Measurements from ENCODE around the gene ADPRHL1. TPM values are rescaled to one million over a fixed set of nuclear protein-coding genes. Genes with fewer than 3 reads are reported as not detected.

Gene ADPRHL1
- total RNA-seq, 4 donors from 2014 or later, result 3.9 to 15.2 (median 5.8) TPM; not detected in 1

DNA sequence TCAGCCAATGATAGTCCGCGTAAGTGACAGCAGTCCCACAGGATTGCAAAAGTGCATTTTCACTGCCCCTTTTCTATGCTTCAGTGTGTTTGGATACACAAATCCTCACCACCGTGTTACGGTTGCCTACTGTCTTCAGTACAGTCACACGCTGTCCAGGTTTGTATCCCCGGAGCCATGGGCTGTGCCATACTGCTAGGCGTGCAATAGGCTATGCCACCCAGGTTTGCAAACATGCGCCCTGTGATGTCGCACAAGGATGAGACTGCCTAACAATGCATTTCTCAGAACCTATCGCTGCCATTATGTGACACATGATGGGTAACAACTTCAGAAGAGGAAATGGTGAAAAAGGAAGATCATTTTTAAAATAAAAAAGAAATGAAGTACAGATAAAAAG, 16.8 kb upstream of the ADPRHL1 start:
- Histone ChIP-seq H3K4me3 (no peak overlapping the region), H3K9me3 (no peaks in the 10 kb centered on the region), H3K36me3 (peaks cover 0 to 35% (median 0%) of the 10 kb centered on the region in 3 donors), H3K27ac (no peak overlapping the region), H3K4me1 (no peaks in the 10 kb centered on the region), H3K27me3 (no peaks in the 10 kb centered on the region)
- TF ChIP-seq, protein P1, sequence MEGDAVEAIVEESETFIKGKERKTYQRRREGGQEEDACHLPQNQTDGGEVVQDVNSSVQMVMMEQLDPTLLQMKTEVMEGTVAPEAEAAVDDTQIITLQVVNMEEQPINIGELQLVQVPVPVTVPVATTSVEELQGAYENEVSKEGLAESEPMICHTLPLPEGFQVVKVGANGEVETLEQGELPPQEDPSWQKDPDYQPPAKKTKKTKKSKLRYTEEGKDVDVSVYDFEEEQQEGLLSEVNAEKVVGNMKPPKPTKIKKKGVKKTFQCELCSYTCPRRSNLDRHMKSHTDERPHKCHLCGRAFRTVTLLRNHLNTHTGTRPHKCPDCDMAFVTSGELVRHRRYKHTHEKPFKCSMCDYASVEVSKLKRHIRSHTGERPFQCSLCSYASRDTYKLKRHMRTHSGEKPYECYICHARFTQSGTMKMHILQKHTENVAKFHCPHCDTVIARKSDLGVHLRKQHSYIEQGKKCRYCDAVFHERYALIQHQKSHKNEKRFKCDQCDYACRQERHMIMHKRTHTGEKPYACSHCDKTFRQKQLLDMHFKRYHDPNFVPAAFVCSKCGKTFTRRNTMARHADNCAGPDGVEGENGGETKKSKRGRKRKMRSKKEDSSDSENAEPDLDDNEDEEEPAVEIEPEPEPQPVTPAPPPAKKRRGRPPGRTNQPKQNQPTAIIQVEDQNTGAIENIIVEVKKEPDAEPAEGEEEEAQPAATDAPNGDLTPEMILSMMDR (IDR thresholded peaks at IDR 0.05), result no peak
- no peak for TF ChIP-seq POLR2A (IDR thresholded peaks at IDR 0.05)
- DNase-seq, result no peak

GRCh38 chr13:113469582-113469981, 16.3 kb upstream of the ADPRHL1 start:
- H3K4me3 ChIP-seq, result no peak overlapping the region
- H3K36me3 ChIP-seq, result peaks cover 0 to 33% (median 0%) of the 10 kb centered on the region in 3 donors
- H3K27me3 ChIP-seq, result no peaks in the 10 kb centered on the region
- H3K9me3 ChIP-seq, result no peaks in the 10 kb centered on the region
- DNase-seq, result no peak
- H3K4me1 ChIP-seq, result no peaks in the 10 kb centered on the region
- TF ChIP-seq POLR2A (IDR thresholded peaks at IDR 0.05), result no peak
- TF ChIP-seq, protein P1 (IDR thresholded peaks at IDR 0.05), result no peak
- no peak overlapping the region for H3K27ac ChIP-seq

DNA sequence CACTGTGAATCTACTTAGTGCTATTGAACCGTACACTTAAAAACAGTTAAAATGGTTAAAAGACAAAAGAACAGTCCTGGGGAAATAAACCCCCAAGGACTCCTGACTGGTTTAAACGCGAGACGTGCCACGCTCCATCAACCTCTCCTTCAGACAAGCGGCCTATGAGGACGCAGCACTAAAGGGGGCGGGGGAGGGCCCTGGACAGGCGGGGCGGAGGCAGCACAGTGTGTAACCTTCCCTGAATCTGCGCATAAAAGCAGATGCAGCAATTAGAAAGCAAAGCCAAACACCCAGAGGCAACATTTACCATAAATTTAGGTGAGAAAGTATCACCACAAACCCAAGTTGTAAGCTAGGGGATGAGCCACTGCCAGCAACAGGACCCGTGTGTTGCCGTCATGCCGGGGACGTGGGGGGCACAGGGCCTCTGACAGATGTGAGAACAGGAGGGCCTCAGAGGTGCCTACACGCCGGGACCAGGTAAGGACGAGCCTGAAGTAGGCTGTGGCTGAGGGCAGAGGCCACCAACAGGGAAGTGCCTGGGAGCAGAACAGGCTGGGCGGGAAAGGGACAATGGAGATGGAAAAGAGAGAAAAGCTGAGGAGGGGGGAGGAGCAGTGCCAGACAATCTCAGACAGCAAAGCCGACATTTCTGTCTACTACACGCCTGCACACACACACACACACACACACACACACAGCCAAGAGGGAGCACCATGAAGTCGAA, 15.3 kb upstream of the ADPRHL1 start:
- no peak overlapping the region for H3K4me3 ChIP-seq
- H3K27ac ChIP-seq, result no peak overlapping the region
- TF ChIP-seq, protein P1 (IDR thresholded peaks at IDR 0.05), result no peak
- no peak for TF ChIP-seq POLR2A (IDR thresholded peaks at IDR 0.05)
- H3K36me3 ChIP-seq, result peaks cover 0 to 25% (median 0%) of the 10 kb centered on the region in 3 donors
- no peaks in the 10 kb centered on the region for H3K4me1 ChIP-seq
- no peak for DNase-seq
- H3K27me3 ChIP-seq, result no peaks in the 10 kb centered on the region
- no peaks in the 10 kb centered on the region for H3K9me3 ChIP-seq

DNA sequence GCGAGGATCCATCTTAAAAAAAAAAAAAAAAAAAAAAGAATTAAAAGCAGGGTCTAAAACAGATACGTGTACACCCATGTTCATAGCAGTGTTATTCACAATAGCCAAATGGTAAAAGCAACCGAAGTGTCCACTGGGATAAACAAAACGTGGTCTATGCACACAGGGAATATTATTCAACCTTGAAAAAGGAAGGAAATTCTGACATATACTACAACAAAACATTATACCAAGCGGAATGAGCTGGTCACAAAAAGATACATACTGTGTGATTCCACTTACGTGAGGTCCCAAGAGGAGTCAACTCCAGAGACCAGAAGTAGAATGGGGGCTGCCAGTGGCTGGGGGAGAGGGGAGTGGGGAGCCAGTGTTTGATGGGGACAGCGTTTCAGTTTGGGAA, 14.7 kb upstream of the ADPRHL1 start:
- H3K27ac ChIP-seq, result no peak overlapping the region
- no peak for DNase-seq
- H3K4me3 ChIP-seq, result no peak overlapping the region
- no peaks in the 10 kb centered on the region for H3K4me1 ChIP-seq
- no peak for TF ChIP-seq POLR2A (IDR thresholded peaks at IDR 0.05)
- TF ChIP-seq, protein P1 (IDR thresholded peaks at IDR 0.05), result no peak
- H3K27me3 ChIP-seq, result no peaks in the 10 kb centered on the region
- peaks cover 0 to 22% (median 0%) of the 10 kb centered on the region in 3 donors for H3K36me3 ChIP-seq
- no peaks in the 10 kb centered on the region for H3K9me3 ChIP-seq

DNA sequence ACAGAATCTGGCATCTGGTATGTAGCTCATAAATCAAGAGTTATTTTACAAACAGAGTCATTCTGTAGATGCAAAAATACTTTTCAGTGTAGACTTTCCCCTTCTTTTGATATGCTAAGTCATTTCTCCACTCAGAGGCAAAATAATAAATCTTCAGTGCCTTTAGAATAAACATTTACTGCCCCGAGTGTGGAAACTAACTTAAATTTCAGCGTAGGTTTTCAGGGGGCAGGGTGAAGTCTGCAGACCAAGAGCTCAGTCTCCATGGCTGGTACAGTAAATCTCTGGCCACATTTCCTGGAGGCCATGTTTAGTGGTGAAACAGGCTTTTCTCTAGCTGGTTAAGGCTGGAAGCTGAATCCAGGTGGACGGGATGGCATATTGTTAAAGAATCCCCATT, 13.1 kb upstream of the ADPRHL1 start:
- no peak for DNase-seq
- Histone ChIP-seq H3K4me3 (no peak overlapping the region), H3K9me3 (no peaks in the 10 kb centered on the region), H3K36me3 (peaks cover 0 to 17% (median 0%) of the 10 kb centered on the region in 3 donors), H3K27ac (no peak overlapping the region), H3K27me3 (no peaks in the 10 kb centered on the region), H3K4me1 (no peaks in the 10 kb centered on the region)
- no peak for TF ChIP-seq POLR2A (IDR thresholded peaks at IDR 0.05)
- TF ChIP-seq, protein P1 (IDR thresholded peaks at IDR 0.05), result no peak

Data from Peyer's patch (tissue), 4 donors.